Gastrocnemius medialis (tissue), 4 donors: ENCODE results near the gene NFIC.

Experiments used
- POLR2A ChIP-seq, 2 donors: fragments of 450-650 bp; IDR thresholded peaks; one replicate each; pipeline ENCODE4 v1.6.1; 2017; ENCODE audit warnings: antibody characterized with exemption in 2 of 2, mild to moderate bottlenecking in 2 of 2, moderate library complexity in 2 of 2
- TF ChIP-seq, protein P1 (sequence below), 5 experiments: fragments of 450-650 bp in 3 of 5; fragments of 200-600 bp in 2 of 5; sonication (generic) in 2 of 5; IDR thresholded peaks in 4 of 5; conservative IDR thresholded peaks in 1 of 5; 1 replicate in 4 of 5; 2 replicates in 1 of 5; pipeline ENCODE4 v1.5.1; 2016 to 2019; ENCODE audit warnings: antibody characterized with exemption in 5 of 5, mild to moderate bottlenecking in 3 of 5, moderate library complexity in 3 of 5

DNA sequence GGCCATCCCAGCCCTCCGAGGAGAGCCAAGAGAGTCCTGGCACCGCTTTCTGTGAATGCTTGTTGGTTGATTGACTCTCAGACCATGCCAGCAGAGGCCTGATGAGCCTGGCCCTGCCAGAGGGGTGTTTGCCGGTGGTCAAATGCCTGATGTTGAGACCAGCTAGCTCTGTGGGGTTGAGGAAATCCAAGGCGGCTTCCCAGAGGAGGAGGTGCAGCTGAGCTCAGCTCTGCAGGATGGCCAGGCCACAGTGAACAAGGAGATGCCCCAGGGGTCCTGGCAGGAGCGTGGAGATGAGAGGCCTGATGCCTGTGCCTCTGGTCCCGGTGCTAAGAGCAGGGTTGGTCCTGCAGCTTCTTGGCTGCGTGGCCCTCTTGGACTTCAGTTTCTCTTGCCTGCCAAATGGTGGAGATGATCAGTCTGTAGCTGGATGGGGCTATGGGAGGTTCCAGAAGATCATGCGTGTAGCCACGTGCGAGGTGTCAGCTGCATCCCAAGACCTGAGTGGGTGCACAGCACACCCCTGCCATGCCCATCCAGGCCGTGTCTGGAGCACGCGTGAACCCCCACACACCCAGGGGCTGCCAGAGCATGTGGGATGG is 16.8 kb downstream of the NFIC start:
- TF ChIP-seq, protein P1, sequence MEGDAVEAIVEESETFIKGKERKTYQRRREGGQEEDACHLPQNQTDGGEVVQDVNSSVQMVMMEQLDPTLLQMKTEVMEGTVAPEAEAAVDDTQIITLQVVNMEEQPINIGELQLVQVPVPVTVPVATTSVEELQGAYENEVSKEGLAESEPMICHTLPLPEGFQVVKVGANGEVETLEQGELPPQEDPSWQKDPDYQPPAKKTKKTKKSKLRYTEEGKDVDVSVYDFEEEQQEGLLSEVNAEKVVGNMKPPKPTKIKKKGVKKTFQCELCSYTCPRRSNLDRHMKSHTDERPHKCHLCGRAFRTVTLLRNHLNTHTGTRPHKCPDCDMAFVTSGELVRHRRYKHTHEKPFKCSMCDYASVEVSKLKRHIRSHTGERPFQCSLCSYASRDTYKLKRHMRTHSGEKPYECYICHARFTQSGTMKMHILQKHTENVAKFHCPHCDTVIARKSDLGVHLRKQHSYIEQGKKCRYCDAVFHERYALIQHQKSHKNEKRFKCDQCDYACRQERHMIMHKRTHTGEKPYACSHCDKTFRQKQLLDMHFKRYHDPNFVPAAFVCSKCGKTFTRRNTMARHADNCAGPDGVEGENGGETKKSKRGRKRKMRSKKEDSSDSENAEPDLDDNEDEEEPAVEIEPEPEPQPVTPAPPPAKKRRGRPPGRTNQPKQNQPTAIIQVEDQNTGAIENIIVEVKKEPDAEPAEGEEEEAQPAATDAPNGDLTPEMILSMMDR (IDR thresholded peaks at IDR 0.05 in 4 of 5, conservative IDR thresholded peaks at IDR 0.05 in 1 of 5), result no peak
- peak; percentile 4 to 30 for TF ChIP-seq POLR2A (IDR thresholded peaks at IDR 0.05)
